HG03520 (cell line): ENCODE measurements around the gene CRYZ.

Source experiments
- ATAC-seq: cut with Tn5 transposase; IDR thresholded peaks from one replicate; pipeline ENCODE4 v1.9.1; 2021; ENCODE audit warnings: mild to moderate bottlenecking, moderate library complexity; ENCODE audit not compliant: unreplicated experiment

Gene CRYZ

GRCh38 chr1:74731399-74732052, 1.3 kb downstream of the CRYZ start:
- ATAC-seq: peak; percentile 15

- no peak for ATAC-seq
Measured at GRCh38 chr1:74729741-74730478, 2.9 kb downstream of the CRYZ start.

- no peak for ATAC-seq
Measured at GRCh38 chr1:74728736-74729135, 4.1 kb downstream of the CRYZ start.

GRCh38 chr1:74726063-74726462, 6.8 kb downstream of the CRYZ start:
- ATAC-seq: no peak

GRCh38 chr1:74717626-74718025, 15.2 kb downstream of the CRYZ start:
- ATAC-seq: no peak

- ATAC-seq: no peak
Measured at GRCh38 chr1:74716822-74717221, 16.0 kb downstream of the CRYZ start.

- ATAC-seq: no peak
Measured at GRCh38 chr1:74715806-74716205, 17.0 kb downstream of the CRYZ start.

GRCh38 chr1:74715236-74715502, 17.7 kb downstream of the CRYZ start:
- no peak for ATAC-seq

- peak; percentile 64 for ATAC-seq
Measured at GRCh38 chr1:74714429-74715235, 18.2 kb downstream of the CRYZ start.

GRCh38 chr1:74713849-74714248, 19.0 kb downstream of the CRYZ start:
- peak; percentile 11 for ATAC-seq

- no peak for ATAC-seq
Measured at GRCh38 chr1:74712881-74713280, 20.0 kb downstream of the CRYZ start.

GRCh38 chr1:74703386-74704182, 29.3 kb downstream of the CRYZ start:
- no peak for ATAC-seq

- no peak for ATAC-seq
Measured at GRCh38 chr1:74699331-74699730, 33.5 kb downstream of the CRYZ start.

- no peak for ATAC-seq
Measured at GRCh38 chr1:74697832-74698231, 35.0 kb downstream of the CRYZ start.

GRCh38 chr1:74693473-74693872, 39.4 kb downstream of the CRYZ start:
- ATAC-seq: no peak

- ATAC-seq: no peak
Measured at GRCh38 chr1:74690909-74691308, 41.9 kb downstream of the CRYZ start.

- ATAC-seq: no peak
Measured at GRCh38 chr1:74690364-74690696, 42.5 kb downstream of the CRYZ start.

- peak; percentile 66 for ATAC-seq
Measured at GRCh38 chr1:74689621-74690363, 43.1 kb downstream of the CRYZ start.

- ATAC-seq: no peak
Measured at GRCh38 chr1:74686928-74687327, 45.9 kb downstream of the CRYZ start.

GRCh38 chr1:74684301-74684700, 48.5 kb downstream of the CRYZ start:
- ATAC-seq: no peak

GRCh38 chr1:74683656-74684055, 49.2 kb downstream of the CRYZ start:
- no peak for ATAC-seq
